Breast epithelium (tissue), 4 donors: ENCODE data around the gene OTOG. TPM values are rescaled to one million over a fixed set of nuclear protein-coding genes. Genes with fewer than 3 reads are reported as not detected.
"Not testable (repeated sequence)": the region's sequence is repeated elsewhere in the genome, so short reads cannot be mapped to it uniquely, and the experiment has no call there.

Experiments
- DNase-seq, 2 donors: peaks; one replicate each; pipeline ENCODE4 v3.0.0-alpha.2; 2019; ENCODE audit warnings: low spot score in 2 of 2
- H3K27ac ChIP-seq, 2 donors: fragments of 200-600 bp; sonication (generic) in 1 of 2; one replicate each; pipeline ENCODE4 v1.5.1; 2016 to 2019; ENCODE audit warnings: mild to moderate bottlenecking in 1 of 2
- H3K27me3 ChIP-seq, 2 donors: fragments of 200-600 bp; sonication (generic) in 1 of 2; one replicate each; pipeline versions ENCODE4 v1.5.1 to v1.6.0; 2017 to 2019; ENCODE audit warnings: control low read depth in 1 of 2, mild to moderate bottlenecking in 1 of 2
- H3K36me3 ChIP-seq: fragments of 200-600 bp; one replicate; pipeline ENCODE4 v1.5.1; 2019
- H3K4me1 ChIP-seq, 2 donors: fragments of 200-600 bp; sonication (generic); one replicate each; pipeline ENCODE4 v1.5.1; 2016 to 2019; ENCODE audit warnings: control low read depth in 1 of 2
- H3K4me3 ChIP-seq, 3 donors: fragments of 200-600 bp; sonication (generic); 1 replicate in 2 of 3; 2 replicates in 1 of 3; pipeline ENCODE4 v1.5.1; 2016 to 2019; ENCODE audit warnings: mild to moderate bottlenecking in 3 of 3, moderate library complexity in 2 of 3
- H3K9me3 ChIP-seq, 2 donors: fragments of 200-600 bp; sonication (generic) in 1 of 2; one replicate each; pipeline ENCODE4 v1.5.1; 2016 to 2019; ENCODE audit warnings: control low read depth in 1 of 2
- CTCF ChIP-seq, 3 donors: fragments of 450-650 bp; IDR thresholded peaks; one replicate each; pipeline ENCODE4 v1.5.1; 2016 to 2017; ENCODE audit warnings: antibody characterized with exemption in 3 of 3, mild to moderate bottlenecking in 3 of 3, moderate library complexity in 3 of 3
- POLR2A ChIP-seq: fragments of 450-650 bp; IDR thresholded peaks from one replicate; pipeline ENCODE4 v1.6.1; 2016; ENCODE audit warnings: antibody characterized with exemption, mild to moderate bottlenecking, moderate library complexity
- POLR2AphosphoS5 ChIP-seq, 3 donors: sonication (generic); formaldehyde crosslinking; IDR thresholded peaks; one replicate each; pipeline ENCODE4 v1.6.1; 2017; ENCODE audit warnings: antibody characterized with exemption in 3 of 3
- intact Hi-C: fragments of 100-400 bp; cut with DNase I; formaldehyde crosslinking; loops from one replicate; pipeline ENCODE4 v1.15.1; 2023; ENCODE audit warnings: low total_unique reads
- total RNA-seq, 3 donors: library from RNA; depleted of rRNA; stranded (reverse); fragments of >200 nt; gene quantifications; one replicate each; pipeline ENCODE4 v1.1.0, GENCODE V29; 2016

Gene OTOG
- total RNA-seq, 3 donors from 2014 or later = not detected

- Histone ChIP-seq H3K4me3 (no peak overlapping the region), H3K9me3 (no peaks in the 10 kb centered on the region), H3K4me1 (no peaks in the 10 kb centered on the region), H3K27ac (no peak overlapping the region), H3K36me3 (no peaks in the 10 kb centered on the region), H3K27me3 (no peaks in the 10 kb centered on the region)
- DNase-seq = no peak
- intact Hi-C loops = loop anchor here (1.0 kb wide), 1 partner anchor 23 kb away; no protein-coding TSS in a partner anchor
- TF ChIP-seq CTCF (IDR thresholded peaks at IDR 0.05) = no peak
- no peak for TF ChIP-seq POLR2AphosphoS5 (IDR thresholded peaks at IDR 0.05)
- TF ChIP-seq POLR2A = no peak
Observed at GRCh38 chr11:17611503-17612220, 64.6 kb downstream of the OTOG start.

- Histone ChIP-seq H3K27me3 (no peaks in the 10 kb centered on the region), H3K9me3 (no peaks in the 10 kb centered on the region), H3K4me3 (no peak overlapping the region), H3K27ac (no peak overlapping the region), H3K4me1 (no peaks in the 10 kb centered on the region), H3K36me3 (no peaks in the 10 kb centered on the region)
- DNase-seq = no peak
- intact Hi-C loops = no loop called here
- no peak for TF ChIP-seq POLR2AphosphoS5 (IDR thresholded peaks at IDR 0.05)
- no peak for TF ChIP-seq POLR2A
- TF ChIP-seq CTCF (IDR thresholded peaks at IDR 0.05) = no peak
Observed at GRCh38 chr11:17612221-17613188, 65.4 kb downstream of the OTOG start.

GRCh38 chr11:17613428-17613962 is 66.4 kb downstream of the OTOG start:
- Histone ChIP-seq H3K27me3 (no peaks in the 10 kb centered on the region), H3K9me3 (no peaks in the 10 kb centered on the region), H3K4me3 (no peak overlapping the region), H3K27ac (no peak overlapping the region), H3K4me1 (no peaks in the 10 kb centered on the region), H3K36me3 (no peaks in the 10 kb centered on the region)
- no peak for TF ChIP-seq POLR2A
- TF ChIP-seq POLR2AphosphoS5 (IDR thresholded peaks at IDR 0.05) = no peak
- no peak for TF ChIP-seq CTCF (IDR thresholded peaks at IDR 0.05)
- intact Hi-C loops = no loop called here
- no peak for DNase-seq

GRCh38 chr11:17613983-17614382 is 66.9 kb downstream of the OTOG start:
- Histone ChIP-seq H3K9me3 (peaks cover 0 to 5% of the 10 kb centered on the region in 2 donors), H3K27me3 (no peaks in the 10 kb centered on the region), H3K4me3 (no peak overlapping the region), H3K4me1 (no peaks in the 10 kb centered on the region), H3K27ac (no peak overlapping the region), H3K36me3 (no peaks in the 10 kb centered on the region)
- TF ChIP-seq POLR2AphosphoS5 (IDR thresholded peaks at IDR 0.05) = no peak
- TF ChIP-seq POLR2A = no peak
- no peak for TF ChIP-seq CTCF (IDR thresholded peaks at IDR 0.05)
- intact Hi-C loops = no loop called here
- DNase-seq = no peak

GRCh38 chr11:17622711-17623110 is 75.7 kb downstream of the OTOG start:
- H3K27me3 ChIP-seq, DNase-seq, H3K4me3 ChIP-seq, H3K27ac ChIP-seq, intact Hi-C loops, H3K4me1 ChIP-seq, H3K36me3 ChIP-seq: not testable (repeated sequence)
- peaks cover 4 to 34% of the 10 kb centered on the region in 2 donors for H3K9me3 ChIP-seq
